ENCODE data around the gene GPBP1.
"Not testable (repeated sequence)": the region's sequence is repeated elsewhere in the genome, so short reads cannot be mapped to it uniquely, and the experiment has no call there.

Gene GPBP1

GRCh38 chr5:57211039-57211438 is 37.2 kb downstream of the GPBP1 start:
- DNase-seq = no peak

- no peak for DNase-seq
These were observed 41.9 kb downstream of the GPBP1 start for GRCh38 chr5:57215629-57216195.

GRCh38 chr5:57216714-57217113 is 42.9 kb downstream of the GPBP1 start:
- DNase-seq = no peak

GRCh38 chr5:57219386-57219785 is 45.5 kb downstream of the GPBP1 start:
- no peak for DNase-seq

DNA sequence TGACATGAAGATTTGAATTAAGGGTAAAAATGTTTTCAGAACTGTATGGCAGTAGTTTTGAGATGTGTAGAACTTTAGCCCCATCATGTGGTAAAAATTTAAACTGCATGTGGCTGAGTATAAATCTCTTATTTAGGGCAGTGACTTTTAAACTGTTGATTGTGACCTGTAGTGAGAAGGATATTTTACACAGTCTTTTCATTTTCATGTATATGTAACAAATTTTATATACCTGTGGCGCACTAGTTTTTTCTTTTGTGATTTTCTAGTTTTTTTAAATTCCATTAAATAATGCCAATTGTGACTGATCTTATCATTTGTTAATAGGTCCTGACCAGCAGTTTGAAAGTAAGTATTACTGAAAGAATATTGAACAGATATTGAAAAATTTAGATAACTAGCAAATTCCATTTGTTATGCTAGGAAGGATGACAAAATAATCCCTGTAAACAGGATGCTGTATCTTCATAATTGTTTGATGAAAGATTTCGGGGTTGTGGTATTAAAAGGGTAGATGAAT is 47.2 kb downstream of the GPBP1 start:
- no peak for DNase-seq

DNA sequence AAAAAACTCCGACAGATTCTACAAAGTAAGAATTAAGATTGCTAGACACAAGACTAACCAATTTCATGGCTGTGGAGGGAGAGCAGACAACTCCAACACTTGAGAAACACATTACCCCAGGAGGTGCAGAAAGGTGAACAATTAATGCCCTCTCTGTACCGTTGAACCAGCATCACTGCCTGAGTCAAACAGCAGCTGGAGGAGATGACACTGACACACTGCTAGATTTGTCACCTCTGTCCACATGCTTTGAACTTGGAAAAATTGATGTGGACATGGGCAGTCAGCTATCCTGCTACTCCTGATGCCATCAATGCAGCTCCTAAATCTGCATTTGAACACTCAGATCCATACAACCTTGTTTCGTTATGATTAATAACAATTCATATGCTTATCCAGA is 51.7 kb downstream of the GPBP1 start:
- DNase-seq = no peak

- no peak for DNase-seq
These were observed 55.5 kb downstream of the GPBP1 start for GRCh38 chr5:57229313-57229712.

DNA sequence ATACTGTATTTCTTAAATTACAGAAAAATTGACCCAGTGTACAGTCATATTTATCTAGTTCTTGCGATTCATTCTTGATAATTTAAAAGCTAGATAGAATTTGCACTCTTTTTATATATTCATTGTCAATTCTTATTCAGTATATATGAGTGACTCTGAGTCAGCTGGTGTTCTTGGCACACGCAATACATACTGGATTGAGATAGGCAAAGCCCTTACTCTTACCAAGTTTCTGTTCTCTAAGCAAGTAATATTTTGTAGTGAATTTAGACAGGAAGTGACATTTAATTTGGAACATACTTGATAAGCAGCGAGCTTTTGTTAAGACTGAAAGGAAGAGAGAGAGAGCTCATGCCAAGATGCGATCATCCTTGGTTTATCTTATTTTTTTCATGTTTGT is 57.7 kb downstream of the GPBP1 start:
- DNase-seq = no peak

GRCh38 chr5:57232293-57233033 is 58.6 kb downstream of the GPBP1 start:
- DNase-seq = no peak

DNA sequence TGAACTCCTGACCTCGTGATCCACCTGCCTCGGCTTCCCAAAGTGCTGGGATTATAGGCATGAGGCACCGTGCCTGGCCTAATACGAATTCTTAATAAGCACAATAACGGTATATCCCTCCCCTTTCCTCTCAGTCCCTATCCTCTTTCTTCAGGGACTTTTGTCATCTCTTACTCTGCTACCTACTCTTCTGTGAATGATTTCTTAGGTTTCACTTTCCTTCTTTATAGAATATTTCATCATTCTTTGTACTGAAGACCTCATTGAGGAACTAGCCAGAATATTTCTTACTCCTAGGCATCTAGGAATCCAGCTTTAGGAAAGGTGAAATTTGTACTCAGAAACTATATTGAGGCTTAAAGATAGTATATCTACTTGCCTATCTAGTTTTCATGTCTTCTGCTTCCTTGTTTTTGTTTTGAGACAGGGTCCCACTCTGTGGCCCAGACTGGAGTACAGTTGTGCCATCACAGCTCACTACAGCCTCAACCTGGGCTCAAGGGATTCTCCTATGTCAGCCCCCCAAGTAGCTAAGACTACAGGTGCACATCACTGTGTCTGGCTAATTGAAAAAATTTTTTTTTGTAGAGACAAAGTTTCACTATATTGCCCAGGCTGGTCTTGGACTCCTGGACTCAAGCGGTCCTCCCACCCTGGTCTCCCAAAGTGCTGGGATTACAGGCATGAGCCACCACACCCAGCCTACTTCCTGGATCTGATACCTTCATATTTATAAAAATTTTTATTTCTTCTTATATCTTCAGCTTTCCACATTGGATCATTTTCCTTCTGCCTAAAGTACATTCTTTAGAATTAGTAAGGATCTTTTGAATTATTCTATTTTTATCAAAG is 69.7 kb downstream of the GPBP1 start:
- DNase-seq = no peak

- DNase-seq = no peak
These were observed 70.5 kb downstream of the GPBP1 start for GRCh38 chr5:57244331-57244730.

GRCh38 chr5:57246426-57246825 is 72.6 kb downstream of the GPBP1 start:
- DNase-seq = no peak

DNA sequence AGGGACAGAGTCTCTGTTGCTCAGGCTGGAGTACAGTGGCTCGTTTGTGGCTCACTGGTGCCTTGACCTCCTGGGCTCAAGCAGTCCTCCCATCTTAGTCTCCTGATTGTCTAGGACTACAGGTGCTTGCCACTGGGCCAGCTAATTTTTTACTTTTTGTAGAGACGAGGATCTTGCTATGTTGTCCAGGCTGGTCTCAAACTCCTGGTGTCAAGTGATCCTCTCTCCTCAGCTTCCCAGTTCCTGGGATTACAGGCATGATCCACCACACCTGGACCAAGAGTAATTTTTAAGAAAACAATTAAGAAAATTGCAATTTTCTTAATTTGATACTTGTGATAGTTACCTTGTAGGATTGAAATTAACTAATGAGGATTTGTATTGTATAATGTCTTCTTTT is 73.9 kb downstream of the GPBP1 start:
- DNase-seq = no peak

GRCh38 chr5:57249265-57249874 is 75.5 kb downstream of the GPBP1 start:
- no peak for DNase-seq

- DNase-seq = no peak
These were observed 84.2 kb downstream of the GPBP1 start for GRCh38 chr5:57258052-57258451.

DNA sequence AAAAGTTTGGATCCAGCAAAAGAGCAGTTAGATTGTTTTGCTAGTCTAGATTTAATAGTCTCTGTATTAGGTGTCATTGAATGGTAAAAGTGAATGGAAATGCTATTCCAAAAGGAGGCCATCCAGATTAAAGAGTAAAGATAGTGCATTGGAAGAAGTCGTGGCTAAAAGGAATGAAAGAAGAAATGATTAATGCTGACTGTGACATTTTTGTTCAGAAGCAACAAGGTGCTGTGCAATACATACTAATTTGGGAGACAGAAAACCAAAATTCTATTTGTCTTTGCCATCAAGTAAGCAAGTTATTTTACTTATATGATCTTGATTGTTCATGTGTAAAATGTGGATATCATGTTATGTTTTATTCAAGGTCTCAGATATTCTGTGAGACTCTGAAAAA is 85.1 kb downstream of the GPBP1 start:
- no peak for DNase-seq

DNA sequence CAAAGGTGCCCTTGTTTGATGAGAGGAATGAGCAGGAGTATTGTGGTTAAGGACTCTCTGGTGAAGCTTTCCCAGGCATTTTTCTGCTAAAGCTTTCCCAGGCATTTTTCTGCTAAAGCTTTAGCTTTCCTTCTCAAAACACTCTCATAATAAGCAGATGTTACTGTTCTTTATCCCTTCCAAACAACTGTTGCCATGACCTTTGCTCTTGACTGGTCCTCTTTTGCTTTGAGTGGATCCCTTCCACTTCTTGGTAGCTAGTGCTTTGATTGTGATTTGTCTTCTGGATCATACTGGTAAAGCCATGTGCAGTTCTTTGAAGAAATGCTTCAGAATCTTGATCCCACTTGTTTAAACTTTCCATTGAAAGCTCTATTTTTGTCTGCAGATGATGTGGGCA is 85.8 kb downstream of the GPBP1 start:
- DNase-seq = no peak

DNA sequence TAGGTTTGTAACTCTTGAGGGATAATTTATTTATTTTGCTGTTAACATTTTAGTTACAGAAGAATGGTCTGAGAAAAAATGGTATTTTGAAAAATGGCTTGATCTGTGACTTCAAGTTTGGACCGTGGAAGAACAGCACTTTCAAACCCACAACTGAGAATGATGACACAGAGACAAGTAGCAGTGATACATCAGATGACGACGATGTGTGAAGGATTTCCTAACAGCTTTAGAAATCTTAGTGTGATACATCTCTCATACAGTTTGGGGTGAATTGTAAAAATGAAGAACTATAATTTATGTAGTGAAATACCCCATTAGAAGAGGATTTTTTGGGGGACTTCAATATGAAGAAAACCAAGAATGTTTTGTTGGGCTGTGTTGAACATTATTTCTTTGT is 88.7 kb downstream of the GPBP1 start:
- DNase-seq = no peak

- DNase-seq = no peak
These were observed 93.9 kb downstream of the GPBP1 start for GRCh38 chr5:57267805-57268204.

GRCh38 chr5:57276353-57276752 is 102.5 kb downstream of the GPBP1 start:
- DNase-seq = no peak

DNA sequence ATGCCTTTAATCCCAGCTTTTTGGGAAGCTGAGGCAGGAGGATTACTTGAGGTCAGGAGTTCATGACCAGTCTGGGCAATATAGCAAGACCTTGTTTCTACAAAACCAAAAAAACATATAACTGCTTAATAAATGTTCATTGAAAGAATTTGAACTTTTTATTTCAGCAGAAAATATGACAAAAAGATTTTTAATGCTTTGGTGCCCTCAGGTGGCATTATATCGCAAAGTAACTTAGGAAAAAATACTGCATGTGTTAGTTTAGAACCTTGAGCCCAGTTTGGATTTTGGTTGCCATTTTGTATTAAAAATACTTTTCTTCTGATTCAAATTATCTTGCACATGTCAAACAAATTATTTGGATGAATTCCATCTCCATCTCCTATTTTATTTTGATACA is 103.2 kb downstream of the GPBP1 start:
- DNase-seq = no peak

GRCh38 chr5:57280853-57281252 is 107.0 kb downstream of the GPBP1 start:
- no peak for DNase-seq

DNA sequence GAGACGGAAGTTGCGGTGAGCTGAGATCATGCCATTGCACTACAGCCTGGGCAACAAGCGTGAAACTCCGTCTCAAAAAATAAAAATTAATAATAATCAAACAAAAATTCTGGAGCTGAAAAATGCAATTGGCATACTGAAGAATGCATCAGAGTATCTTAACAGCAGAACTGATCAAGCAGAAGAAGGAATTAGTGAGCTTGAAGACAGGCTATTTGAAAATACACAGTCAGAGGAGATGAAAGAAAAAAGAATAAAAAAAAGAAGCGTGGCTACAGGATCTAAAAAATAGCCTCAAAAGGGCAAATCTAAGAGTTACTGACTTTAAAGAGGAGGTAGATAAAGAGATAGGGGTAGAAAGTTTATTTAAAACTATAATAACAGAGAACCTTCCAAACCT is 111.2 kb downstream of the GPBP1 start:
- not testable (repeated sequence) for DNase-seq

Measured in CD4-positive, alpha-beta T cell treated with Interferon gamma for 1 hour (primary cell).